Measurements from ENCODE around the gene SSC5D.

SSC5D gene

GRCh38 chr19:55455576-55456235 lies 32.5 kb upstream of the SSC5D start:
- DNase-seq, result no peak

- no peak for DNase-seq
Measured at GRCh38 chr19:55456347-55456746, 31.9 kb upstream of the SSC5D start.

GRCh38 chr19:55457683-55458457 lies 30.4 kb upstream of the SSC5D start:
- DNase-seq, result no peak

- no peak for DNase-seq
Measured at GRCh38 chr19:55459551-55459949, 28.7 kb upstream of the SSC5D start.

GRCh38 chr19:55459950-55460657 lies 28.1 kb upstream of the SSC5D start:
- DNase-seq, result peak; percentile 34

- DNase-seq, result peak; percentile 77
Measured at GRCh38 chr19:55460670-55461258, 27.5 kb upstream of the SSC5D start.

GRCh38 chr19:55461259-55461973 lies 26.8 kb upstream of the SSC5D start, which contains the start of gene ISOC2:
ISOC2 (minus strand) TSS chr19:55461642; CDS start chr19:55456486, 5,156 bp downstream.
- DNase-seq, result peak; percentile 100

- peak; percentile 71 for DNase-seq
Measured at GRCh38 chr19:55461974-55462626, 26.1 kb upstream of the SSC5D start.

GRCh38 chr19:55462722-55463121 lies 25.5 kb upstream of the SSC5D start:
- no peak for DNase-seq

GRCh38 chr19:55463583-55464031 lies 24.6 kb upstream of the SSC5D start:
- DNase-seq, result no peak

GRCh38 chr19:55464039-55464661 lies 24.1 kb upstream of the SSC5D start:
- no peak for DNase-seq

GRCh38 chr19:55464662-55465054 lies 23.6 kb upstream of the SSC5D start, which contains the start of gene C19orf85:
C19orf85 (minus strand) TSS chr19:55464751; CDS start chr19:55464554, 197 bp downstream.
- no peak for DNase-seq

GRCh38 chr19:55465460-55466240 lies 22.6 kb upstream of the SSC5D start:
- DNase-seq, result peak; percentile 38

GRCh38 chr19:55466241-55466614 lies 22.0 kb upstream of the SSC5D start:
- no peak for DNase-seq

GRCh38 chr19:55467236-55468053 lies 20.8 kb upstream of the SSC5D start:
- peak; percentile 96 for DNase-seq

GRCh38 chr19:55468054-55468393 lies 20.2 kb upstream of the SSC5D start:
- no peak for DNase-seq

GRCh38 chr19:55471266-55471665 lies 17.0 kb upstream of the SSC5D start:
- DNase-seq, result no peak

- no peak for DNase-seq
Measured at GRCh38 chr19:55472463-55472862, 15.8 kb upstream of the SSC5D start.

GRCh38 chr19:55473225-55474012 lies 14.8 kb upstream of the SSC5D start:
- no peak for DNase-seq
